Measurements from ENCODE around the gene CCDC192.

CCDC192 gene

GRCh38 chr5:127963931-127964330, 260.7 kb downstream of the CCDC192 start:
- no peaks in the 10 kb centered on the region for H3K4me1 ChIP-seq

GRCh38 chr5:127967323-127967982, 264.3 kb downstream of the CCDC192 start:
- Histone ChIP-seq H3K36me3 (no peaks in the 10 kb centered on the region), H3K9me3 (no peaks in the 10 kb centered on the region), H3K4me1 (no peaks in the 10 kb centered on the region), H3K27me3 (no peaks in the 10 kb centered on the region), H3K4me3 (ENCODE audit: low read depth, low read length) (no peak overlapping the region)
- TF ChIP-seq CTCF (IDR thresholded peaks at IDR 0.05; ENCODE audit: low read depth, low read length): no peak
- no peak for DNase-seq

More at GRCh38 chr5:127963931-127964330, 260.7 kb downstream of the CCDC192 start:
- H3K4me3 ChIP-seq (ENCODE audit: low read depth, low read length): no peak overlapping the region
- H3K36me3 ChIP-seq: no peaks in the 10 kb centered on the region
- DNase-seq: no peak
- no peaks in the 10 kb centered on the region for H3K9me3 ChIP-seq
- H3K27me3 ChIP-seq: no peaks in the 10 kb centered on the region
- no peak for TF ChIP-seq CTCF (IDR thresholded peaks at IDR 0.05; ENCODE audit: low read depth, low read length)

GRCh38 chr5:127967983-127968592, 264.9 kb downstream of the CCDC192 start:
- no peak for TF ChIP-seq CTCF (IDR thresholded peaks at IDR 0.05; ENCODE audit: low read depth, low read length)
- Histone ChIP-seq H3K9me3 (no peaks in the 10 kb centered on the region), H3K36me3 (no peaks in the 10 kb centered on the region), H3K4me1 (no peaks in the 10 kb centered on the region), H3K27me3 (no peaks in the 10 kb centered on the region), H3K4me3 (ENCODE audit: low read depth, low read length) (no peak overlapping the region)
- no peak for DNase-seq

- Histone ChIP-seq H3K27me3 (no peaks in the 10 kb centered on the region), H3K9me3 (no peaks in the 10 kb centered on the region), H3K4me1 (no peaks in the 10 kb centered on the region), H3K36me3 (no peaks in the 10 kb centered on the region), H3K4me3 (ENCODE audit: low read depth, low read length) (no peak overlapping the region)
- DNase-seq: no peak
- no peak for TF ChIP-seq CTCF (IDR thresholded peaks at IDR 0.05; ENCODE audit: low read depth, low read length)
These were observed 265.8 kb downstream of the CCDC192 start for GRCh38 chr5:127969002-127969401.

- no peaks in the 10 kb centered on the region for H3K9me3 ChIP-seq
- no peak for TF ChIP-seq CTCF (IDR thresholded peaks at IDR 0.05; ENCODE audit: low read depth, low read length)
- H3K36me3 ChIP-seq: no peaks in the 10 kb centered on the region
- no peak for DNase-seq
- no peaks in the 10 kb centered on the region for H3K4me1 ChIP-seq
- H3K4me3 ChIP-seq (ENCODE audit: low read depth, low read length): no peak overlapping the region
- no peaks in the 10 kb centered on the region for H3K27me3 ChIP-seq
These were observed 266.5 kb downstream of the CCDC192 start for GRCh38 chr5:127969651-127970050.

- H3K4me3 ChIP-seq (ENCODE audit: low read depth, low read length): no peak overlapping the region
- no peak for TF ChIP-seq CTCF (IDR thresholded peaks at IDR 0.05; ENCODE audit: low read depth, low read length)
- DNase-seq: no peak
- H3K4me1 ChIP-seq: no peaks in the 10 kb centered on the region
- H3K27me3 ChIP-seq: no peaks in the 10 kb centered on the region
- H3K9me3 ChIP-seq: no peaks in the 10 kb centered on the region
- no peaks in the 10 kb centered on the region for H3K36me3 ChIP-seq
These were observed 266.9 kb downstream of the CCDC192 start for GRCh38 chr5:127970081-127970480.

Measured in BE2C (cell line).